SK-N-SH (cell line): Measurements from ENCODE around the gene UPF3B. TPM values are rescaled to one million over a fixed set of nuclear protein-coding genes. Genes with fewer than 3 reads are reported as not detected.
"Not testable (repeated sequence)": the region's sequence is repeated elsewhere in the genome, so short reads cannot be mapped to it uniquely, and the experiment has no call there.

Source experiments
- CTCF ChIA-PET: fragments of 300-600, 350-600 bp; formaldehyde crosslinking; extraction: SDS; loops from one replicate; lab custom pipeline; 2021; lab: Yijun Ruan, JAX
- POLR2A ChIA-PET: fragments of 350-600 bp; sonication (Branson Sonifier 250); formaldehyde crosslinking; extraction: SDS; loops from one replicate; lab custom pipeline; 2020; ENCODE audit warnings: antibody characterized with exemption, inconsistent platforms; lab: Yijun Ruan, JAX
- DNase-seq: peaks from one replicate; pipeline ENCODE4 v3.0.0; 2012
- H2AFZ ChIP-seq: fragments of 200-600 bp; sonication (generic); 2 replicates; pipeline ENCODE4 v1.8.1; 2016; ENCODE audit warnings: antibody characterized with exemption, mild to moderate bottlenecking, low read depth
- H3F3A ChIP-seq: fragments of 200-600 bp; sonication (generic); replicated peaks from 2 replicates; pipeline ENCODE3; 2016; ENCODE audit warnings: antibody characterized with exemption, mild to moderate bottlenecking; ENCODE audit not compliant: insufficient read depth
- H3K27ac ChIP-seq, 2 experiments: fragments of 200-500 bp in 1 of 2; fragments of 200-600 bp in 1 of 2; sonication (Bioruptor generic) in 1 of 2; sonication (generic), shearing (Covaris generic) in 1 of 2; 2 replicates each; pipeline versions ENCODE4 v1.5.1 to v1.6.1; 2014 to 2016; ENCODE audit warnings: low read depth in 2 of 2, inconsistent platforms in 1 of 2, low read length in 1 of 2, mild to moderate bottlenecking in 1 of 2, mixed read lengths in 1 of 2
- H3K27me3 ChIP-seq: fragments of 200-600 bp; sonication (generic), shearing (Covaris generic); 2 replicates; pipeline ENCODE4 v1.6.1; 2016; ENCODE audit warnings: mixed run types; ENCODE audit not compliant: insufficient read depth
- H3K36me3 ChIP-seq, 2 experiments: fragments of 200-500 bp in 1 of 2; fragments of 200-600 bp in 1 of 2; sonication (Bioruptor generic) in 1 of 2; sonication (generic) in 1 of 2; replicated peaks in 1 of 2; 2 replicates each; pipeline versions ENCODE3 to v1.5.1; 2014 to 2016; ENCODE audit warnings: low read length in 1 of 2, mild to moderate bottlenecking in 1 of 2; ENCODE audit not compliant: insufficient read depth in 2 of 2, control insufficient read depth in 1 of 2
- H3K4me1 ChIP-seq, 2 experiments: fragments of 200-500 bp in 1 of 2; fragments of 200-600 bp in 1 of 2; sonication (Bioruptor generic) in 1 of 2; sonication (generic), shearing (Covaris generic) in 1 of 2; 2 replicates each; pipeline versions ENCODE4 v1.5.1 to v1.6.1; 2014 to 2016; ENCODE audit warnings: low read depth in 1 of 2, low read length in 1 of 2, mixed run types in 1 of 2; ENCODE audit not compliant: insufficient read depth in 2 of 2, control insufficient read depth in 1 of 2
- H3K4me2 ChIP-seq: fragments of 200-600 bp; sonication (generic), shearing (Covaris generic); 2 replicates; pipeline ENCODE4 v1.6.1; 2017; ENCODE audit warnings: mixed run types
- H3K4me3 ChIP-seq, 2 experiments: fragments of 200-500 bp in 1 of 2; fragments of 200-600 bp in 1 of 2; sonication (Bioruptor generic) in 1 of 2; sonication (generic), shearing (Covaris generic) in 1 of 2; 2 replicates each; pipeline versions ENCODE4 v1.5.1 to v1.8.1; 2014 to 2016; ENCODE audit warnings: low read depth in 2 of 2, inconsistent platforms in 1 of 2, low read length in 1 of 2, mild to moderate bottlenecking in 1 of 2, mixed read lengths in 1 of 2, moderate library complexity in 1 of 2
- H3K79me2 ChIP-seq: fragments of 200-600 bp; sonication (generic); 2 replicates; pipeline ENCODE4 v1.8.1; 2017; ENCODE audit warnings: mild to moderate bottlenecking; ENCODE audit not compliant: insufficient read depth
- H3K9ac ChIP-seq: fragments of 200-600 bp; sonication (generic); 2 replicates; pipeline ENCODE4 v1.6.1; 2017; ENCODE audit warnings: mixed run types
- H3K9me2 ChIP-seq: fragments of 200-600 bp; sonication (generic); 2 replicates; pipeline ENCODE4 v1.6.1; 2017; ENCODE audit warnings: mixed run types
- H3K9me3 ChIP-seq: fragments of 200-600 bp; sonication (generic); 2 replicates; pipeline ENCODE4 v1.6.1; 2017; ENCODE audit warnings: mixed run types, mild to moderate bottlenecking, moderate library complexity
- H4K20me1 ChIP-seq: fragments of 200-600 bp; sonication (generic); 2 replicates; pipeline ENCODE4 v1.6.1; 2017; ENCODE audit warnings: mild to moderate bottlenecking, mixed run types; ENCODE audit not compliant: insufficient read depth
- FOSL2 ChIP-seq: IDR thresholded peaks from 2 replicates; pipeline ENCODE4 v1.4.0; 2012; ENCODE audit warnings: low read depth, mild to moderate bottlenecking, moderate library complexity, borderline replicate concordance
- FOXM1 ChIP-seq: IDR thresholded peaks from 2 replicates; pipeline ENCODE4 v1.4.0; 2012; ENCODE audit warnings: low read depth, mild to moderate bottlenecking
- GATA2 ChIP-seq: sonication (generic); formaldehyde crosslinking; IDR thresholded peaks from 2 replicates; pipeline ENCODE4 v1.5.0; 2020; ENCODE audit warnings: mild to moderate bottlenecking, missing genetic modification reagents
- MEF2A ChIP-seq: IDR thresholded peaks from 2 replicates; pipeline ENCODE4 v1.4.0; 2012; ENCODE audit warnings: low read depth, borderline replicate concordance
- MXI1 ChIP-seq: IDR thresholded peaks from 2 replicates; pipeline ENCODE4 v1.6.1; 2012; ENCODE audit warnings: mild to moderate bottlenecking, low read depth, low read length, improper control_type of control experiment
- NRF1 ChIP-seq: IDR thresholded peaks from 2 replicates; pipeline ENCODE4 v1.6.1; 2012; ENCODE audit warnings: low read depth, mild to moderate bottlenecking, low read length
- RAD21 ChIP-seq: IDR thresholded peaks from 2 replicates; pipeline ENCODE4 v1.6.1; 2012; ENCODE audit warnings: mild to moderate bottlenecking, low read length
- RFX5 ChIP-seq: IDR thresholded peaks from 2 replicates; pipeline ENCODE4 v1.6.1; 2012; ENCODE audit warnings: mild to moderate bottlenecking, improper control_type of control experiment, low read length
- SMC3 ChIP-seq: IDR thresholded peaks from 2 replicates; pipeline ENCODE4 v1.6.1; 2012; ENCODE audit warnings: low read depth, low read length, improper control_type of control experiment
- TCF12 ChIP-seq: IDR thresholded peaks from 2 replicates; pipeline ENCODE4 v1.4.0; 2012
- TEAD4 ChIP-seq: IDR thresholded peaks from 2 replicates; pipeline ENCODE4 v1.4.0; 2012; ENCODE audit warnings: mild to moderate bottlenecking, borderline replicate concordance; ENCODE audit not compliant: insufficient read depth
- WGBS: methylation state at CpG from one replicate; pipeline ENCODE4 v1.1.6; 2017; ENCODE audit warnings: low lambda C conversion rate; 5-methylcytosine and 5-hydroxymethylcytosine counted together
- polyA plus RNA-seq, 3 experiments: library from polyadenylated mRNA; depleted of rRNA; stranded (reverse); fragments of >200 nt; gene quantifications; 2 replicates each; pipeline ENCODE4 v1.2.3, GENCODE V29; 2012
- TF ChIP-seq, protein P1 (sequence below): fragments of 150-350 bp; IDR thresholded peaks from 2 replicates; pipeline ENCODE4 v1.6.1; 2016; ENCODE audit warnings: mild to moderate bottlenecking, low read depth, low read length
- TF ChIP-seq, protein P2 (sequence below): IDR thresholded peaks from 2 replicates; pipeline ENCODE4; 2012
- TF ChIP-seq, protein P3 (sequence below): fragments of 150-350 bp; IDR thresholded peaks from 2 replicates; pipeline ENCODE4 v1.6.1; 2017; ENCODE audit warnings: antibody characterized with exemption, low read length, low read depth, borderline replicate concordance
- TF ChIP-seq, protein P4 (sequence below): IDR thresholded peaks from 2 replicates; pipeline ENCODE4 v1.4.0; 2012; ENCODE audit warnings: low read depth, borderline replicate concordance

The UPF3B gene
- polyA plus RNA-seq, 1 of the 3 experiments (the other 2 are of a cell fraction): 8.9 TPM

DNA sequence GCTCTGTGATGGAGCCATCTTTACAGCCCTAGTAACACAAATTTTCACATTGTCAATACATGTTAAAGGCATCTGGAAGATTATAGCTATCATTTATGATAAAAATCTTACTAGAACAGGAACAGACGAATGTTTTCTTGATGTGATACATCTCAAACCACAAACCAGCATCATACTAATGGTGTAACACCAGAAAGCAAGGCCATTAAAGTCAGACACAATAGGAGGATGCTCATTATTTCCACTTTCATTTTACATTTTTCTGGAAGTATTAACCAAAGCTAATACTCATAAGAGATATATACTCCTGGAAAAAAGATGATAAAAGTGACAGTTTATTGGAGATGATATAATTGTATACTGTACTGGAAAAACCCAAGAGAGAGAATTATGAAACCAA, 48.2 kb upstream of the UPF3B start (continued):
- TF ChIP-seq, protein P1, sequence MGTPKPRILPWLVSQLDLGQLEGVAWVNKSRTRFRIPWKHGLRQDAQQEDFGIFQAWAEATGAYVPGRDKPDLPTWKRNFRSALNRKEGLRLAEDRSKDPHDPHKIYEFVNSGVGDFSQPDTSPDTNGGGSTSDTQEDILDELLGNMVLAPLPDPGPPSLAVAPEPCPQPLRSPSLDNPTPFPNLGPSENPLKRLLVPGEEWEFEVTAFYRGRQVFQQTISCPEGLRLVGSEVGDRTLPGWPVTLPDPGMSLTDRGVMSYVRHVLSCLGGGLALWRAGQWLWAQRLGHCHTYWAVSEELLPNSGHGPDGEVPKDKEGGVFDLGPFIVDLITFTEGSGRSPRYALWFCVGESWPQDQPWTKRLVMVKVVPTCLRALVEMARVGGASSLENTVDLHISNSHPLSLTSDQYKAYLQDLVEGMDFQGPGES: no peak
- TF ChIP-seq MXI1 (no peak), RAD21 (no peak), TCF12 (no peak)
- TF ChIP-seq, all 33 proteins: peak for 0

DNA sequence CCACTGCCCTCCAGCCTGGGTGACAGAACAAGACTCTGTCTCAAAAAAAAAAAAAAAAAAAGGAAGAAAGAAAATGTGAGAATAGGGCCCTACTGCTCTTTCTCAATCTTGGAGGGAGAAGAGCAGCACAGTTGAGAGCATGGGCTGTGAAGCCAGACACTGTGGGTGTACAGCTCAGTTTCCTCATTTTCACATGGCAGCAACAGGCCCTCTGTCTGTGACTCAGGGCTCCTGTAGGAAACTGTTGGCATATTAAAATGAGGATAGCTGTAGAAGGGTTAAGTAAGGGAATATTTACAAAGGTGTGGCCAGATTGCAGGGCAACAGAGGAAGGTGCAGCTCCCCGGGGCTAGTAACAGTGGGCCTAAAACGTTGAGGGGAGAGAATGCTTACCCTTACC, 46.4 kb upstream of the UPF3B start:
- Histone ChIP-seq H3K4me1 (no peaks in the 10 kb centered on the region), H3K27ac (no peak overlapping the region), H3K4me3 (no peak overlapping the region), H4K20me1 (no peaks in the 10 kb centered on the region), H3K9me2 (no peaks in the 10 kb centered on the region), H3K79me2 (no peaks in the 10 kb centered on the region), H3K36me3 (no peaks in the 10 kb centered on the region), H2AFZ (no peak overlapping the region), H3K9ac (no peak overlapping the region), H3F3A (no peaks in the 10 kb centered on the region), H3K27me3 (peaks cover 21% of the 10 kb centered on the region; the same call in 1 of the 2 replicates), H3K9me3 (no peaks in the 10 kb centered on the region), H3K4me2 (no peak overlapping the region)
- WGBS: 12% methylated on average over 2 of the region's 2 CpGs
- DNase-seq: no peak
- ChIA-PET POLR2A (no interaction called here), CTCF (no interaction called here)
- TF ChIP-seq MEF2A: no peak
- no peak for TF ChIP-seq FOSL2
- no peak for TF ChIP-seq NRF1
- TF ChIP-seq, protein P2, sequence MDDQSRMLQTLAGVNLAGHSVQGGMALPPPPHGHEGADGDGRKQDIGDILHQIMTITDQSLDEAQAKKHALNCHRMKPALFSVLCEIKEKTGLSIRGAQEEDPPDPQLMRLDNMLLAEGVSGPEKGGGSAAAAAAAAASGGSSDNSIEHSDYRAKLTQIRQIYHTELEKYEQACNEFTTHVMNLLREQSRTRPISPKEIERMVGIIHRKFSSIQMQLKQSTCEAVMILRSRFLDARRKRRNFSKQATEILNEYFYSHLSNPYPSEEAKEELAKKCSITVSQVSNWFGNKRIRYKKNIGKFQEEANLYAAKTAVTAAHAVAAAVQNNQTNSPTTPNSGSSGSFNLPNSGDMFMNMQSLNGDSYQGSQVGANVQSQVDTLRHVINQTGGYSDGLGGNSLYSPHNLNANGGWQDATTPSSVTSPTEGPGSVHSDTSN: no peak
- TF ChIP-seq SMC3: no peak

DNA sequence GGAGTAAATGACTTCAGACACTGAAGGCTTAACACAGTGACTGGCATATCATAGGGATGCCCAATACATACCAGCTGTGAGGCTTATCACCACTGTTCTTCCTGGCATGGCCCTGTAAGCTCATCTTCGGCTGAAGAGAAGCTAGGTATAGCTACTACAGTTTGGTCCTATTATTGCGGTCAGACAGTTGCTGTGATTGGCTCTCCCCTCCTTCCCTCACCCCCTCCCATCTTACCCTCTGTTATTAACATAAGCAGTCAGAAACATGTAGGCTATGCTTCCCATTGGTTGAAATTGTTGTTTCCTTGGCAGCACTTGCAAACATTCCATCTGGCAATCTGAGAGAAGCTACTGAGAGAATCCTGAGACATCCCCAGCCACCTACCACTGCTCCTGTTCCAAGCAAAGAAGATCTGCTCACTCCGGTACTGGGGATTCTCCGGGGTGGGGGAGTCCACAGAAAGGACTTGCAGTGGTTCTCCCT, 43.1 kb upstream of the UPF3B start, which contains the start of gene AKAP14:
Gene AKAP14, plus strand, starts transcription at position 51 of the 484 bp plus-strand sequence. CDS start 7,331 bp downstream, outside the sequence.
- Histone ChIP-seq H3K9me3 (no peaks in the 10 kb centered on the region), H2AFZ (no peak within 1 kb of the TSS), H3K4me2 (no peak within 1 kb of the TSS), H3K79me2 (no peaks in the 10 kb centered on the region), H3K9me2 (no peaks in the 10 kb centered on the region), H3K27me3 (peaks cover 31% of the 10 kb centered on the region; the same call in 1 of the 2 replicates), H3F3A (no peaks in the 10 kb centered on the region), H3K9ac (no peak within 1 kb of the TSS), H4K20me1 (no peaks in the 10 kb centered on the region), H3K4me3 (no peak within 1 kb of the TSS), H3K27ac (no peak within 1 kb of the TSS), H3K4me1 (no peaks in the 10 kb centered on the region), H3K36me3 (no peaks in the 10 kb centered on the region)
- CTCF ChIA-PET: interaction anchor here (0.6 to 1.8 kb wide), 5 partner anchors 9 to 321 kb away, joined by 3 to 7 read pairs (median 3); no protein-coding TSS in a partner anchor
- WGBS: 49% methylated on average over 3 of the region's 4 CpGs
- TF ChIP-seq TEAD4 (no peak), GATA2 (CRISPR knock-in tag) (no peak), RFX5 (no peak), FOSL2 (no peak), FOXM1 (no peak), SMC3 (no peak), RAD21 (no peak), NRF1 (no peak), MEF2A (no peak)
- TF ChIP-seq, protein P3, sequence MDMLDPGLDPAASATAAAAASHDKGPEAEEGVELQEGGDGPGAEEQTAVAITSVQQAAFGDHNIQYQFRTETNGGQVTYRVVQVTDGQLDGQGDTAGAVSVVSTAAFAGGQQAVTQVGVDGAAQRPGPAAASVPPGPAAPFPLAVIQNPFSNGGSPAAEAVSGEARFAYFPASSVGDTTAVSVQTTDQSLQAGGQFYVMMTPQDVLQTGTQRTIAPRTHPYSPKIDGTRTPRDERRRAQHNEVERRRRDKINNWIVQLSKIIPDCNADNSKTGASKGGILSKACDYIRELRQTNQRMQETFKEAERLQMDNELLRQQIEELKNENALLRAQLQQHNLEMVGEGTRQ: no peak
- TF ChIP-seq, protein P4, sequence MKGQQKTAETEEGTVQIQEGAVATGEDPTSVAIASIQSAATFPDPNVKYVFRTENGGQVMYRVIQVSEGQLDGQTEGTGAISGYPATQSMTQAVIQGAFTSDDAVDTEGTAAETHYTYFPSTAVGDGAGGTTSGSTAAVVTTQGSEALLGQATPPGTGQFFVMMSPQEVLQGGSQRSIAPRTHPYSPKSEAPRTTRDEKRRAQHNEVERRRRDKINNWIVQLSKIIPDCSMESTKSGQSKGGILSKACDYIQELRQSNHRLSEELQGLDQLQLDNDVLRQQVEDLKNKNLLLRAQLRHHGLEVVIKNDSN: no peak
- POLR2A ChIA-PET: no interaction called here
- peak; percentile 26 for DNase-seq

DNA sequence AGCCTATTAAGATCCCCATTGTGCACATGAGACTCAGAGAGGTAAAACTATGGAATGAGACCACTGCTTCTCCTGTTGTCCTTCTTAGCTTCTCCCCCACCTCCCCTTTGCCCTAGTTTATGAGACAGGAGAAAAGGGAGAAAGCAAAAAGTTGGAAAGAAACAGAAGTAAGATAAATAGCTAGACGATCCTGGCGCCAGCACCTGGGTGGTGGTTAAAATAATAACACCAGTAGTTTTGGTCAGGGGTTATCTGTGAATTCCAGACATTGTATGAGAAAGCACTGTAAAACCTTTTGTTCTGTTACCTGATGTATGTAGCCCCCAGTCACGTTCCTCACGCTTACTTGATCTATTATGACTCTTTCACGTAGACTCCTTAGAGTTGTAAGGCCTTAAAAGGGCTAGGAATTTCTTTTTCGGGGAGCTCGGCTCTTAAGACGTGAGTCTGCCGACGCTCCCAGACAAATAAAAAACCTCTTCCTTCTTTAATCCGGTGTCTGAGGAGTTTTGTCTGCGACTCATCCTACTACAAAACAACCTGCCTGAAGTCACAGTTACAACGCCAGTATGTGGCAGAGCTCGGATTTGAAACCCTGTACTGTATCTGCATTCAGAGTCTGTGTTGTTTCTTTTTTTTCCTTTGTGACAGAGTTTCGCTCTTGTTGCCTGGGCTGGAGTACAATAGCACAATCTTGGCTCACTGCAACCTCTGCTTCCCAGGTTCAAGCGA, 39.4 kb upstream of the UPF3B start:
- H3K9ac ChIP-seq, H3K4me1 ChIP-seq, CTCF ChIA-PET, H4K20me1 ChIP-seq, H3K27ac ChIP-seq, DNase-seq, H2AFZ ChIP-seq, H3K9me2 ChIP-seq, H3K79me2 ChIP-seq, H3K4me3 ChIP-seq, POLR2A ChIA-PET, H3K9me3 ChIP-seq, H3K4me2 ChIP-seq, H3K36me3 ChIP-seq, H3F3A ChIP-seq: not testable (repeated sequence)
- peaks cover 20% of the 10 kb centered on the region; the same call in 1 of the 2 replicates for H3K27me3 ChIP-seq
- 49% methylated on average over 16 of the region's 16 CpGs for WGBS
